Chondrocyte (in vitro differentiated cells): ENCODE results near the gene AQP12A. TPM values are rescaled to one million over a fixed set of nuclear protein-coding genes. Genes with fewer than 3 reads are reported as not detected.
"Not testable (repeated sequence)": the region's sequence is repeated elsewhere in the genome, so short reads cannot be mapped to it uniquely, and the experiment has no call there.

Experiments used
- DNase-seq: peaks from one replicate; pipeline ENCODE4 v3.0.0; 2021; ENCODE audit warnings: mixed read lengths, low spot score
- H3K27ac Mint-ChIP-seq: one replicate; pipeline ENCODE4 v1.8.0; 2021; ENCODE audit warnings: mild to moderate bottlenecking, moderate library complexity, mixed read lengths; ENCODE audit not compliant: unreplicated experiment
- H3K27me3 Mint-ChIP-seq: 2 replicates; pipeline ENCODE4 v1.8.0; 2021; ENCODE audit warnings: low read depth, mixed read lengths
- H3K36me3 Mint-ChIP-seq: 2 replicates; pipeline ENCODE4 v1.8.0; 2021; ENCODE audit warnings: low read depth, mixed read lengths
- H3K4me1 Mint-ChIP-seq: 2 replicates; pipeline ENCODE4 v1.8.0; 2021; ENCODE audit warnings: low read depth, mild to moderate bottlenecking, mixed read lengths
- H3K4me3 Mint-ChIP-seq: one replicate; pipeline ENCODE4 v1.8.0; 2021; ENCODE audit warnings: mild to moderate bottlenecking, moderate library complexity, mixed read lengths; ENCODE audit not compliant: unreplicated experiment
- H3K9me3 Mint-ChIP-seq: 2 replicates; pipeline ENCODE4 v1.8.0; 2021; ENCODE audit warnings: low read depth, mixed read lengths
- CTCF ChIP-seq: fragments of 200-600 bp; sonication (generic); IDR thresholded peaks from 2 replicates; pipeline ENCODE4 v1.5.0; 2021; ENCODE audit warnings: antibody characterized with exemption, mild to moderate bottlenecking, moderate library complexity
- long read RNA-seq: library from polyadenylated mRNA; stranded (forward); transcript quantifications from one replicate; pipeline ENCODE4 v2.0.0, GENCODE V29; 2021
- total RNA-seq: library from RNA; stranded (reverse); gene quantifications from 3 replicates; pipeline ENCODE4 v1.2.1, GENCODE V29; 2021

AQP12A gene
- not detected in 3 replicates for total RNA-seq
- long read RNA-seq, result 0 reads

- DNase-seq, result peak; percentile 93
- not testable (repeated sequence) for H3K27ac Mint-ChIP-seq, H3K27me3 Mint-ChIP-seq, H3K4me1 Mint-ChIP-seq, H3K4me3 Mint-ChIP-seq, H3K36me3 Mint-ChIP-seq, H3K9me3 Mint-ChIP-seq
Observed at GRCh38 chr2:240691631-240692420, at the start of gene AQP12A. AQP12A (plus strand) TSS chr2:240691866; CDS start chr2:240691914, 48 bp downstream.

GRCh38 chr2:240642061-240642805 lies 49.4 kb upstream of the AQP12A start:
- peaks cover 34% of the 10 kb centered on the region for H3K27me3 Mint-ChIP-seq
- DNase-seq, result peak; percentile 91
- no peak for TF ChIP-seq CTCF
- no peak overlapping the region for H3K4me3 Mint-ChIP-seq
- no peaks in the 10 kb centered on the region for H3K4me1 Mint-ChIP-seq
- H3K36me3 Mint-ChIP-seq, result no peaks in the 10 kb centered on the region
- no peaks in the 10 kb centered on the region for H3K9me3 Mint-ChIP-seq
- no peak overlapping the region for H3K27ac Mint-ChIP-seq

- Mint-ChIP-seq H3K9me3 (no peaks in the 10 kb centered on the region), H3K4me1 (no peaks in the 10 kb centered on the region), H3K27me3 (peaks cover 39% of the 10 kb centered on the region), H3K36me3 (no peaks in the 10 kb centered on the region), H3K4me3 (no peak overlapping the region), H3K27ac (no peak overlapping the region)
- TF ChIP-seq CTCF, result no peak
- peak; percentile 87 for DNase-seq
Observed at GRCh38 chr2:240642806-240643092, 48.9 kb upstream of the AQP12A start.

- Mint-ChIP-seq H3K27ac (no peak overlapping the region), H3K4me1 (no peaks in the 10 kb centered on the region), H3K36me3 (no peaks in the 10 kb centered on the region), H3K9me3 (no peaks in the 10 kb centered on the region), H3K27me3 (peaks cover 40% of the 10 kb centered on the region), H3K4me3 (no peak overlapping the region)
- peak; percentile 82 for DNase-seq
- TF ChIP-seq CTCF, result no peak
Observed at GRCh38 chr2:240643093-240643810, 48.4 kb upstream of the AQP12A start.

- Mint-ChIP-seq H3K4me3 (no peak overlapping the region), H3K27ac (no peak overlapping the region), H3K36me3 (no peaks in the 10 kb centered on the region), H3K9me3 (no peaks in the 10 kb centered on the region), H3K4me1 (no peaks in the 10 kb centered on the region), H3K27me3 (peaks cover 41% of the 10 kb centered on the region)
- no peak for DNase-seq
- TF ChIP-seq CTCF, result no peak
Observed at GRCh38 chr2:240643811-240644150, 47.9 kb upstream of the AQP12A start.
